ENCODE measurements around the gene SBNO2.
"Not testable (repeated sequence)": the region's sequence is repeated elsewhere in the genome, so short reads cannot be mapped to it uniquely, and the experiment has no call there.

The SBNO2 gene

GRCh38 chr19:1205114-1206099 is 31.3 kb upstream of the SBNO2 start, which contains the start of gene STK11:
Gene STK11 (plus strand): TSS chr19:1205778. CDS start chr19:1206914, 1,136 bp downstream.
- peaks cover 19 to 37% of the 10 kb centered on the region in 2 donors for H3K4me1 ChIP-seq (ENCODE audit: control insufficient read depth in 1 of 2, insufficient read depth in 2 of 2, low read length in 2 of 2)
- H3K9me3 ChIP-seq (ENCODE audit: control insufficient read depth in 1 of 2, low read length in 2 of 2) = no peaks in the 10 kb centered on the region
- H3K36me3 ChIP-seq (ENCODE audit: control insufficient read depth in 1 of 2, insufficient read depth in 2 of 2, low read length in 2 of 2) = no peaks in the 10 kb centered on the region
- peak within 1 kb of the TSS; percentile 74 for H3K27ac ChIP-seq (ENCODE audit: low read length)
- no peaks in the 10 kb centered on the region for H3K27me3 ChIP-seq (ENCODE audit: low read depth, low read length)
- H3K4me3 ChIP-seq (ENCODE audit: low read depth in 1 of 2, low read length in 2 of 2) = peak within 1 kb of the TSS; percentile 70 to 82

- H3K4me1 ChIP-seq (ENCODE audit: control insufficient read depth in 1 of 2, insufficient read depth in 2 of 2, low read length in 2 of 2); H3K9me3 ChIP-seq (ENCODE audit: control insufficient read depth in 1 of 2, low read length in 2 of 2); H3K27ac ChIP-seq (ENCODE audit: low read length); H3K27me3 ChIP-seq (ENCODE audit: low read depth, low read length); H3K36me3 ChIP-seq (ENCODE audit: control insufficient read depth in 1 of 2, insufficient read depth in 2 of 2, low read length in 2 of 2); H3K4me3 ChIP-seq (ENCODE audit: low read depth in 1 of 2, low read length in 2 of 2): not testable (repeated sequence)
Measured at GRCh38 chr19:1200614-1201013, 26.5 kb upstream of the SBNO2 start.

- H3K4me3 ChIP-seq (ENCODE audit: low read depth in 1 of 2, low read length in 2 of 2) = no peak overlapping the region
- H3K4me1 ChIP-seq (ENCODE audit: control insufficient read depth in 1 of 2, insufficient read depth in 2 of 2, low read length in 2 of 2) = peaks cover 0 to 7% of the 10 kb centered on the region in 2 donors
- H3K27ac ChIP-seq (ENCODE audit: low read length) = no peak overlapping the region
- H3K27me3 ChIP-seq (ENCODE audit: low read depth, low read length) = no peaks in the 10 kb centered on the region
- no peaks in the 10 kb centered on the region for H3K9me3 ChIP-seq (ENCODE audit: control insufficient read depth in 1 of 2, low read length in 2 of 2)
- H3K36me3 ChIP-seq (ENCODE audit: control insufficient read depth in 1 of 2, insufficient read depth in 2 of 2, low read length in 2 of 2) = no peaks in the 10 kb centered on the region
Measured at GRCh38 chr19:1199531-1199930, 25.5 kb upstream of the SBNO2 start.

- Histone ChIP-seq H3K27me3 (ENCODE audit: low read depth, low read length) (no peaks in the 10 kb centered on the region), H3K4me3 (ENCODE audit: low read depth in 1 of 2, low read length in 2 of 2) (no peak overlapping the region), H3K4me1 (ENCODE audit: control insufficient read depth in 1 of 2, insufficient read depth in 2 of 2, low read length in 2 of 2) (no peaks in the 10 kb centered on the region), H3K36me3 (ENCODE audit: control insufficient read depth in 1 of 2, insufficient read depth in 2 of 2, low read length in 2 of 2) (no peaks in the 10 kb centered on the region), H3K27ac (ENCODE audit: low read length) (no peak overlapping the region), H3K9me3 (ENCODE audit: control insufficient read depth in 1 of 2, low read length in 2 of 2) (no peaks in the 10 kb centered on the region)
Measured at GRCh38 chr19:1189419-1189818, 15.4 kb upstream of the SBNO2 start.

GRCh38 chr19:1183543-1184172 is 9.6 kb upstream of the SBNO2 start:
- no peak overlapping the region for H3K4me3 ChIP-seq (ENCODE audit: low read depth in 1 of 2, low read length in 2 of 2)
- H3K9me3 ChIP-seq (ENCODE audit: control insufficient read depth in 1 of 2, low read length in 2 of 2) = no peaks in the 10 kb centered on the region
- H3K36me3 ChIP-seq (ENCODE audit: control insufficient read depth in 1 of 2, insufficient read depth in 2 of 2, low read length in 2 of 2) = no peaks in the 10 kb centered on the region
- H3K4me1 ChIP-seq (ENCODE audit: control insufficient read depth in 1 of 2, insufficient read depth in 2 of 2, low read length in 2 of 2) = peaks cover 0 to 5% of the 10 kb centered on the region in 2 donors
- no peak overlapping the region for H3K27ac ChIP-seq (ENCODE audit: low read length)
- H3K27me3 ChIP-seq (ENCODE audit: low read depth, low read length) = no peaks in the 10 kb centered on the region

- H3K9me3 ChIP-seq (ENCODE audit: control insufficient read depth in 1 of 2, low read length in 2 of 2) = no peaks in the 10 kb centered on the region
- no peak overlapping the region for H3K27ac ChIP-seq (ENCODE audit: low read length)
- H3K36me3 ChIP-seq (ENCODE audit: control insufficient read depth in 1 of 2, insufficient read depth in 2 of 2, low read length in 2 of 2) = no peaks in the 10 kb centered on the region
- peaks cover 0 to 5% of the 10 kb centered on the region in 2 donors for H3K4me1 ChIP-seq (ENCODE audit: control insufficient read depth in 1 of 2, insufficient read depth in 2 of 2, low read length in 2 of 2)
- no peak overlapping the region for H3K4me3 ChIP-seq (ENCODE audit: low read depth in 1 of 2, low read length in 2 of 2)
- no peaks in the 10 kb centered on the region for H3K27me3 ChIP-seq (ENCODE audit: low read depth, low read length)
Measured at GRCh38 chr19:1182727-1183126, 8.7 kb upstream of the SBNO2 start.

- Histone ChIP-seq H3K36me3 (ENCODE audit: control insufficient read depth in 1 of 2, insufficient read depth in 2 of 2, low read length in 2 of 2) (no peaks in the 10 kb centered on the region), H3K9me3 (ENCODE audit: control insufficient read depth in 1 of 2, low read length in 2 of 2) (no peaks in the 10 kb centered on the region), H3K4me3 (ENCODE audit: low read depth in 1 of 2, low read length in 2 of 2) (no peak overlapping the region), H3K4me1 (ENCODE audit: control insufficient read depth in 1 of 2, insufficient read depth in 2 of 2, low read length in 2 of 2) (peaks cover 0 to 5% of the 10 kb centered on the region in 2 donors), H3K27me3 (ENCODE audit: low read depth, low read length) (no peaks in the 10 kb centered on the region), H3K27ac (ENCODE audit: low read length) (no peak overlapping the region)
Measured at GRCh38 chr19:1182068-1182467, 8.0 kb upstream of the SBNO2 start.

GRCh38 chr19:1181606-1182005 is 7.5 kb upstream of the SBNO2 start:
- H3K4me1 ChIP-seq (ENCODE audit: control insufficient read depth in 1 of 2, insufficient read depth in 2 of 2, low read length in 2 of 2) = peaks cover 0 to 5% of the 10 kb centered on the region in 2 donors
- no peak overlapping the region for H3K4me3 ChIP-seq (ENCODE audit: low read depth in 1 of 2, low read length in 2 of 2)
- no peak overlapping the region for H3K27ac ChIP-seq (ENCODE audit: low read length)
- H3K27me3 ChIP-seq (ENCODE audit: low read depth, low read length) = no peaks in the 10 kb centered on the region
- no peaks in the 10 kb centered on the region for H3K36me3 ChIP-seq (ENCODE audit: control insufficient read depth in 1 of 2, insufficient read depth in 2 of 2, low read length in 2 of 2)
- no peaks in the 10 kb centered on the region for H3K9me3 ChIP-seq (ENCODE audit: control insufficient read depth in 1 of 2, low read length in 2 of 2)

GRCh38 chr19:1177322-1178114 is 3.5 kb upstream of the SBNO2 start:
- Histone ChIP-seq H3K36me3 (ENCODE audit: control insufficient read depth in 1 of 2, insufficient read depth in 2 of 2, low read length in 2 of 2) (no peaks in the 10 kb centered on the region), H3K27ac (ENCODE audit: low read length) (no peak overlapping the region), H3K9me3 (ENCODE audit: control insufficient read depth in 1 of 2, low read length in 2 of 2) (no peaks in the 10 kb centered on the region), H3K27me3 (ENCODE audit: low read depth, low read length) (no peaks in the 10 kb centered on the region), H3K4me3 (ENCODE audit: low read depth in 1 of 2, low read length in 2 of 2) (no peak overlapping the region), H3K4me1 (ENCODE audit: control insufficient read depth in 1 of 2, insufficient read depth in 2 of 2, low read length in 2 of 2) (peaks cover 0 to 8% of the 10 kb centered on the region in 2 donors)

- H3K27ac ChIP-seq (ENCODE audit: low read length) = peak overlapping the region; percentile 87
- H3K4me1 ChIP-seq (ENCODE audit: control insufficient read depth in 1 of 2, insufficient read depth in 2 of 2, low read length in 2 of 2) = peaks cover 2 to 34% of the 10 kb centered on the region in 2 donors
- H3K27me3 ChIP-seq (ENCODE audit: low read depth, low read length) = no peaks in the 10 kb centered on the region
- no peaks in the 10 kb centered on the region for H3K36me3 ChIP-seq (ENCODE audit: control insufficient read depth in 1 of 2, insufficient read depth in 2 of 2, low read length in 2 of 2)
- peak overlapping the region; percentile 75 to 81 for H3K4me3 ChIP-seq (ENCODE audit: low read depth in 1 of 2, low read length in 2 of 2)
- H3K9me3 ChIP-seq (ENCODE audit: control insufficient read depth in 1 of 2, low read length in 2 of 2) = no peaks in the 10 kb centered on the region
Measured at GRCh38 chr19:1173159-1173844, 766 bp downstream of the SBNO2 start.
